ENCODE results near the gene HPS1. TPM values are rescaled to one million over a fixed set of nuclear protein-coding genes. Genes with fewer than 3 reads are reported as not detected.

HPS1 gene
- total RNA-seq, 1 donor from 2014 or later: 86.3 TPM

DNA sequence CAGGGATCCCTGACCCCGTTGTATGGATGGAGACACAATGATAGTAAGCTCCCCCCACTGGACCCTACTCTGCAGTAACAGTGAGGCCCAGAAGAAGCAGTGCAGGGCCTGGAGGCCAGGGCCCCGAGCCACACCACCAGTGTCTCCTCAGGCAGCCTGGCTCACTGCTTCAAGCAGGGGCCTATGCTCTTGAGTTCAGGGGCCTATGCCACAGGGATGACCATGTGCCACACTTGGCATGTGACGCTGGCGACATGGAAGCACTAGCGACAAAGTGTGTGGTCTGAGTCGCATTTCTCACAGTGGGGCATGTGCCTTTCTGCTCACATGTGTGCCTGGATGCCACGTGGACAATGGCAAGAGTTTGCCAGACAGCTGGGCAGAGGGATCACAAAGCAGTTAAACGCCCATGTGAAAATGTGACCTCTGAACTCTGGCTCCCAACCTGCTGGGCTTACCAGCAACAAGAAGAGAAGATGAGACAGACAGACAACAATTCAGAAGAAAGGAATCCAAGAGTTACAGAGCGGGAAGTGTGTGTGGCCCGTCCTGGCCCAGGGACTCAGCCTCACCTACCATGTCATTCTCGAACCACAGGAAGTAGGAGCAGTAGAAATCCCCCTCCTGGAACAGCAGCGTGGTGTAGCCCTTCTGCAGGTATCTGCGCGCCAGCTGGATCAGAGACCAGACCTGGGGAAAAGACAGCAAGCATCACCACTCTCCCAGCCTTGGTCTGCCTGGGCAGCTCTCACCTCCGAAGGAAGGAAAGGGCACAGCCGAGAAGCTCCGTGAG, 27.1 kb downstream of the HPS1 start:
- H3K27ac ChIP-seq: no peak overlapping the region
- no peaks in the 10 kb centered on the region for H3K9me3 ChIP-seq
- intact Hi-C loops (cut with DNase I): no loop called here
- no peak overlapping the region for H3K4me3 ChIP-seq
- TF ChIP-seq, protein P1, sequence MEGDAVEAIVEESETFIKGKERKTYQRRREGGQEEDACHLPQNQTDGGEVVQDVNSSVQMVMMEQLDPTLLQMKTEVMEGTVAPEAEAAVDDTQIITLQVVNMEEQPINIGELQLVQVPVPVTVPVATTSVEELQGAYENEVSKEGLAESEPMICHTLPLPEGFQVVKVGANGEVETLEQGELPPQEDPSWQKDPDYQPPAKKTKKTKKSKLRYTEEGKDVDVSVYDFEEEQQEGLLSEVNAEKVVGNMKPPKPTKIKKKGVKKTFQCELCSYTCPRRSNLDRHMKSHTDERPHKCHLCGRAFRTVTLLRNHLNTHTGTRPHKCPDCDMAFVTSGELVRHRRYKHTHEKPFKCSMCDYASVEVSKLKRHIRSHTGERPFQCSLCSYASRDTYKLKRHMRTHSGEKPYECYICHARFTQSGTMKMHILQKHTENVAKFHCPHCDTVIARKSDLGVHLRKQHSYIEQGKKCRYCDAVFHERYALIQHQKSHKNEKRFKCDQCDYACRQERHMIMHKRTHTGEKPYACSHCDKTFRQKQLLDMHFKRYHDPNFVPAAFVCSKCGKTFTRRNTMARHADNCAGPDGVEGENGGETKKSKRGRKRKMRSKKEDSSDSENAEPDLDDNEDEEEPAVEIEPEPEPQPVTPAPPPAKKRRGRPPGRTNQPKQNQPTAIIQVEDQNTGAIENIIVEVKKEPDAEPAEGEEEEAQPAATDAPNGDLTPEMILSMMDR (IDR thresholded peaks at IDR 0.05): no peak
- peaks cover 86% of the 10 kb centered on the region for H3K36me3 ChIP-seq
- ATAC-seq (no peak), DNase-seq (no peak)
- H3K27me3 ChIP-seq (ENCODE audit: low read depth): no peaks in the 10 kb centered on the region
- H3K4me1 ChIP-seq: peaks cover 10% of the 10 kb centered on the region

DNA sequence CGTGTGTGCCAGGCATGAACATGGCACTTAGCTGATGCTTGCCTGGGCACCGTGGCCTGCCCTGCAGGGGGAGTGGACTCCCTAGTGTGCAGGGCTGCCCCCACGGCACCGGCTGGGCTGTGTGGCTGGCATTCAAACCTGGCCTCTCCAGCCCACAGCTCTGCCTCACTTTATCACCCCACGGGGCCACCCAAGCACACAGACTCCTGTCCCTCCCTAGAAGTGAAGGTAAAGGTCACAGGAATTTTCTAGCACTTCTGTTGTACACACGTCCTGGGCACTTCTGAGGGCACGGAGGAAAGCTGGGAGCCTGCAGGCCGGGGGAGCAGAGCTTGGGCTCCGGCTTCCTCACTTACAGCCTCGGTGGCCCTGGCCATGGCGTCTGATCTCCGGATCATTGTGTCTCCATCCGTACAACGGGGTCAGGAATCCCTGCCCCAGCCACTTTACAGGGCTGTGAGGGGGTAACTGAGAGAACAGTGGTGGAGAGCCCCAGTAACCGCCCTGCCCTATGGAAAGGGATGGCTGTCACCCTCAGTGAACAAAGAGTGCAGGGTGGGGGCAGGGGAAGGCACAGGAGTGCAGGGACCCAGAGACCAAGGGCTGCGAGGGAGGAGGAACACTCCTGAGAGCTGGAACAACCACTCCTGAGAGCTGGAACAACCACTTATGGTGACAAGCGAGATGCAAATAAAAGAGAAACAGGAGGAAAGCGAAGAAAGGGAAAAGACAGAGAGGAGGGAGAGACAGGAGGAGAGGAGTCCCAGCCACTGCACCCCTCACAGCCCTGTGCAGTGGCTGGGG, 27.9 kb downstream of the HPS1 start:
- ATAC-seq: no peak
- no peak for DNase-seq
- peaks cover 80% of the 10 kb centered on the region for H3K36me3 ChIP-seq
- peaks cover 18% of the 10 kb centered on the region for H3K4me1 ChIP-seq
- no peak overlapping the region for H3K27ac ChIP-seq
- TF ChIP-seq, protein P1 (IDR thresholded peaks at IDR 0.05): no peak
- H3K9me3 ChIP-seq: no peaks in the 10 kb centered on the region
- H3K4me3 ChIP-seq: no peak overlapping the region
- intact Hi-C loops (cut with DNase I): no loop called here
- H3K27me3 ChIP-seq (ENCODE audit: low read depth): no peaks in the 10 kb centered on the region

DNA sequence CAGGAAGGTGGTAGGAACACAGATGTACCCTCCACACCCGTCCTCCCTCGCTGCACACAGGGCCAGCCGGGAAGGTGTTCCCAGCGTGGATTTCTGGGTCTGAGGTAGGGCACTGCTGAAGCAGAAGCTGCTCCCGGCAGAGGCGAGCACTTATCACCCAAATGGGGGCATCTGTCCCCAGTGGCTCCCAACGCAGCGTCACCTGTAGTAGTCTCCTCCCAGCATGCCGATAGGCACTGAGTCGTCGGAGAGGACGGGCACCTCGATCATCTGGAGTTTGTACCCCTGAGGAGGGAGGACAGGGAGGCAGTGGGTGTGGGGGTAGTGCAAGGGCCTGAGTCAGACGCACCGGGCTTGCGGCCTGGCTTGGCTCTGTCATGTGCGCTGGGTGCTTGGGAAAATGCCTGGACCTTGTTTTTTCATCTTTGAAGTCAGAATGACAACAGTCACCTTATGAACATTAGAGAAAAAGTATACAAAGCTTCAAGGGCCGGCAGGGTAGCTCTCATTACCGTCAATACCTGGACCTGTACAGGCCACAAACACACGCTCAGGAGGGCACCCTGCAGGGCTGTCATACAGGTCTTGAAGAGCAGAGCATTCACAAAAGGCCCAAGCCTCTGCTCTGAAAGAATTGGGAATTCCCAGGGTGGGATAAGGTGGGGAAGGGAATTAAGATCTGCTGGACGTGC, 28.6 kb downstream of the HPS1 start:
- no peak overlapping the region for H3K4me3 ChIP-seq
- H3K9me3 ChIP-seq: no peaks in the 10 kb centered on the region
- intact Hi-C loops (cut with DNase I): no loop called here
- TF ChIP-seq, protein P1 (IDR thresholded peaks at IDR 0.05): no peak
- DNase-seq (no peak), ATAC-seq (no peak)
- no peaks in the 10 kb centered on the region for H3K27me3 ChIP-seq (ENCODE audit: low read depth)
- no peak overlapping the region for H3K27ac ChIP-seq
- peaks cover 72% of the 10 kb centered on the region for H3K36me3 ChIP-seq
- peaks cover 20% of the 10 kb centered on the region for H3K4me1 ChIP-seq

DNA sequence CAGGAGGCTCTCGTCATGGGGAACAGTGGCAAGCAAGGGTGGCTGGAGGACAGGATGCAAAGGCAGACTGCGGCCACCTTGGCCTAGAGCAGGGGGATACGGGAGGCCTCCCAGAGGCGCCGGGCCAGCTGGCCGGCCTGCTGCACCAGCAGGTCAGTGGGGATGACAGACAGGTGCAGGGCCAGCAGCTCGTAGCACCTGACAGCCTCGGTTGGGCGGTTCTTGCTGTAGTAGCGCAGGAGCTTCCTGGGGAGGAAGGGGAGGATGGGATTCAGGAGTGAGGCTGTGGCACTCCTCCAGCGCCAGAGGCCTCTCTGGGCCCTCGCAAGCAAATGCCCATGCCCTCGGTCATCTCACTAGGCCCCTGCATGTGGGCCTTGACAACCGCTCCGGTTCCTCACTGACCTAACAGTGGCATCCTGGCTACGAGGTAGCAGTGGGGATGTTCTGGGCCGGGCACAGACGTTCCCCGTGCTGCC, 29.2 kb downstream of the HPS1 start:
- DNase-seq: no peak
- Histone ChIP-seq H3K27ac (no peak overlapping the region), H3K27me3 (ENCODE audit: low read depth) (no peaks in the 10 kb centered on the region), H3K4me3 (no peak overlapping the region), H3K4me1 (peaks cover 20% of the 10 kb centered on the region), H3K36me3 (peaks cover 66% of the 10 kb centered on the region), H3K9me3 (no peaks in the 10 kb centered on the region)
- TF ChIP-seq, protein P1 (IDR thresholded peaks at IDR 0.05): no peak
- no peak for ATAC-seq
- intact Hi-C loops (cut with DNase I): no loop called here

DNA sequence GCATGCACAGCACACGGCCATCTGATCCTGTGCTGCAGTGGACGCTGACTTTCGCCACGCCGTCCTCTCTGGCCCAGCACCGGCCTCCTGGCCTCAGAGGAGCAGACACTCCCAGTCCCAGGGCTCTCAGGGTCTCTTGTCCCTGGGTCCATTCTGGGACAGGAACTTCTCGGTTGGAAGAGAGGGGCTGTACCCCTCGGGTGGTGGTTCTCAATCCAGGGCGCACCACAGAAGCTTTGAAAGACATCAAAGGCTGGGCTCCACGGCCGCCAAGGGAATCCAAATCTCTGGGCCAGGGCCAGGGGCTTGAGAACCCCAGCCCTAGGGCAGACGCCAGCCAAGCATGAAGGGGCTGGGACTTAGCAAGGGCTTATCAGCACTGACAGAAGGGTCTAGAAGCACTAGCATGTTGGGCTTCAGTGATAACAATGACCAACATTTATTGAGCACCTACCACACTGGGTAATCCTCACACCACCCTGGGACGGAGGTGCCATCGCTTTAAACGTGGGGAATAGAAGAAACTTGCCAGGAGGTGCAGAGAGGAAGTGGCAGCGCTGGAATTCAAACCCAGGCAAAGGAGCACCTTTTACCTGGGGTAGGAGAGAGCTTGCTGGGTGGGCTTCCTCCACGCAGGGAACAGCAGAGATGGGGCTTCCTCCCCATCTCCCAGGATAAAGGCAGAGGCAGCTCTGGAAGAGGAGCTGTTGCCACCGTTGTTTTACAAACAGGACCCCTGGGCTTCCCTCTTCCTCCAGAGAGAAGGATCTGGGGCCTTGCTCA, 29.9 kb downstream of the HPS1 start:
- no peak for DNase-seq
- peaks cover 60% of the 10 kb centered on the region for H3K36me3 ChIP-seq
- intact Hi-C loops (cut with DNase I): no loop called here

More for the DNA sequence above, 29.9 kb downstream of the HPS1 start:
- H3K4me1 ChIP-seq: peaks cover 20% of the 10 kb centered on the region
- H3K27ac ChIP-seq: no peak overlapping the region
- H3K27me3 ChIP-seq (ENCODE audit: low read depth): no peaks in the 10 kb centered on the region
- H3K9me3 ChIP-seq: no peaks in the 10 kb centered on the region
- no peak for ATAC-seq
- no peak overlapping the region for H3K4me3 ChIP-seq
- TF ChIP-seq, protein P1 (IDR thresholded peaks at IDR 0.05): no peak
